Gastroesophageal sphincter (tissue), 3 donors: ENCODE measurements around the gene C4B.

ENCODE experiments used
- CTCF ChIP-seq, 4 experiments: fragments of 200-600 bp in 2 of 4; fragments of 450-650 bp in 2 of 4; sonication (generic) in 1 of 4; IDR thresholded peaks; one replicate each; pipeline ENCODE4 v1.5.1; 2017 to 2019; ENCODE audit warnings: antibody characterized with exemption in 4 of 4, mild to moderate bottlenecking in 2 of 4, moderate library complexity in 2 of 4
- POLR2A ChIP-seq, 2 donors: fragments of 450-650 bp; IDR thresholded peaks; one replicate each; pipeline ENCODE4 v1.6.1; 2017; ENCODE audit warnings: antibody characterized with exemption in 2 of 2, mild to moderate bottlenecking in 2 of 2, moderate library complexity in 1 of 2
- POLR2AphosphoS5 ChIP-seq: sonication (generic); formaldehyde crosslinking; IDR thresholded peaks from one replicate; pipeline ENCODE4 v1.6.1; 2017; ENCODE audit warnings: antibody characterized with exemption

- no peak for TF ChIP-seq CTCF (IDR thresholded peaks at IDR 0.05)
- no peak for TF ChIP-seq POLR2A (IDR thresholded peaks at IDR 0.05)
- peak; percentile 33 for TF ChIP-seq POLR2AphosphoS5
Measured at GRCh38 chr6:32058511-32058963, 43.9 kb downstream of the C4B start.
